Glutamatergic neuron (in vitro differentiated cells): Measurements from ENCODE around the gene CPHXL. TPM values are rescaled to one million over a fixed set of nuclear protein-coding genes. Genes with fewer than 3 reads are reported as not detected.

Experiments
- DNase-seq: peaks from one replicate; pipeline ENCODE4 v3.0.0; 2022
- H3K27ac Mint-ChIP-seq: one replicate; pipeline ENCODE4 v1.8.0; 2020; ENCODE audit warnings: mild to moderate bottlenecking, mixed read lengths, inconsistent platforms; ENCODE audit not compliant: unreplicated experiment
- H3K27me3 Mint-ChIP-seq: one replicate; pipeline ENCODE4 v1.8.0; 2020; ENCODE audit warnings: mild to moderate bottlenecking, moderate library complexity, mixed read lengths, inconsistent platforms; ENCODE audit not compliant: unreplicated experiment
- H3K36me3 Mint-ChIP-seq: one replicate; pipeline ENCODE4 v1.8.0; 2020; ENCODE audit warnings: mild to moderate bottlenecking, mixed read lengths, inconsistent platforms; ENCODE audit not compliant: unreplicated experiment
- H3K4me1 Mint-ChIP-seq: one replicate; pipeline ENCODE4 v1.8.0; 2020; ENCODE audit warnings: mild to moderate bottlenecking, low read depth, mixed read lengths, inconsistent platforms; ENCODE audit not compliant: unreplicated experiment
- H3K4me3 Mint-ChIP-seq: one replicate; pipeline ENCODE4 v1.8.0; 2020; ENCODE audit warnings: mild to moderate bottlenecking, mixed read lengths, inconsistent platforms; ENCODE audit not compliant: unreplicated experiment
- H3K9me3 Mint-ChIP-seq: one replicate; pipeline ENCODE4 v1.8.0; 2020; ENCODE audit warnings: mild to moderate bottlenecking, moderate library complexity, mixed read lengths, inconsistent platforms; ENCODE audit not compliant: unreplicated experiment
- long read RNA-seq: library from polyadenylated mRNA; unstranded; transcript quantifications from one replicate; pipeline ENCODE4 v2.0.0, GENCODE V29; 2020; ENCODE audit not compliant: unreplicated experiment
- total RNA-seq: library from RNA; stranded (reverse); fragmentation: NEBNext Ultra II Directional; extraction: Animal tissue kit (Norgen Biotek cat#: 25700); gene quantifications from one replicate; pipeline ENCODE4 v1.2.1, GENCODE V29; 2021; ENCODE audit not compliant: unreplicated experiment
- TF ChIP-seq, protein P1 (sequence below): fragments of 200-600 bp; sonication (generic); IDR thresholded peaks from one replicate; pipeline ENCODE4 v1.5.0; 2021; ENCODE audit not compliant: partially characterized antibody, unreplicated experiment

CPHXL gene
- not detected for total RNA-seq
- long read RNA-seq: 0 reads

DNA sequence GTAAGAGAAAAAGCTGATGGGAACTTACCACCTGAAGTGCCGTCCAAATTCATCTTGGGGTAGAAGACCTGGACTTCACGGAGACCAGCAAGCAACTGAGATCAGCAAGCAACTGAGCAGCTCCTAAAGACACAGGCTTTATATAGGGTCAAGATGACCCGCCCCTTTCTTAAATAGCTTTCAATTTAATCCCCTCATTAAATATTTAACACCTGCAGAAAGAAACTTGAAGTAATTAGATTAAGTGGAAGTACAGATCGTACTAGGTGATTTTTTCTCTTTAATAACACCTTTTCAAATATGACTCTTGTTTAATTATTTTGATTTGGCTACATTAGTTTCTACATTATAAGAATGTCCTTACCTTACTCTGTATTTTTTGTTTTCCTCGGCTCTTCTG, at the start of gene CPHXL:
Gene CPHXL, minus strand, starts transcription at position 101 of the 400 bp plus-strand sequence. Its CDS starts 48 bp downstream, at position 53.
- H3K27me3 Mint-ChIP-seq: no peaks in the 10 kb centered on the region
- H3K9me3 Mint-ChIP-seq: no peaks in the 10 kb centered on the region
- no peak within 1 kb of the TSS for H3K27ac Mint-ChIP-seq
- no peaks in the 10 kb centered on the region for H3K4me1 Mint-ChIP-seq
- no peak within 1 kb of the TSS for H3K4me3 Mint-ChIP-seq
- no peak for DNase-seq
- TF ChIP-seq, protein P1, sequence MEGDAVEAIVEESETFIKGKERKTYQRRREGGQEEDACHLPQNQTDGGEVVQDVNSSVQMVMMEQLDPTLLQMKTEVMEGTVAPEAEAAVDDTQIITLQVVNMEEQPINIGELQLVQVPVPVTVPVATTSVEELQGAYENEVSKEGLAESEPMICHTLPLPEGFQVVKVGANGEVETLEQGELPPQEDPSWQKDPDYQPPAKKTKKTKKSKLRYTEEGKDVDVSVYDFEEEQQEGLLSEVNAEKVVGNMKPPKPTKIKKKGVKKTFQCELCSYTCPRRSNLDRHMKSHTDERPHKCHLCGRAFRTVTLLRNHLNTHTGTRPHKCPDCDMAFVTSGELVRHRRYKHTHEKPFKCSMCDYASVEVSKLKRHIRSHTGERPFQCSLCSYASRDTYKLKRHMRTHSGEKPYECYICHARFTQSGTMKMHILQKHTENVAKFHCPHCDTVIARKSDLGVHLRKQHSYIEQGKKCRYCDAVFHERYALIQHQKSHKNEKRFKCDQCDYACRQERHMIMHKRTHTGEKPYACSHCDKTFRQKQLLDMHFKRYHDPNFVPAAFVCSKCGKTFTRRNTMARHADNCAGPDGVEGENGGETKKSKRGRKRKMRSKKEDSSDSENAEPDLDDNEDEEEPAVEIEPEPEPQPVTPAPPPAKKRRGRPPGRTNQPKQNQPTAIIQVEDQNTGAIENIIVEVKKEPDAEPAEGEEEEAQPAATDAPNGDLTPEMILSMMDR: no peak
- no peaks in the 10 kb centered on the region for H3K36me3 Mint-ChIP-seq

DNA sequence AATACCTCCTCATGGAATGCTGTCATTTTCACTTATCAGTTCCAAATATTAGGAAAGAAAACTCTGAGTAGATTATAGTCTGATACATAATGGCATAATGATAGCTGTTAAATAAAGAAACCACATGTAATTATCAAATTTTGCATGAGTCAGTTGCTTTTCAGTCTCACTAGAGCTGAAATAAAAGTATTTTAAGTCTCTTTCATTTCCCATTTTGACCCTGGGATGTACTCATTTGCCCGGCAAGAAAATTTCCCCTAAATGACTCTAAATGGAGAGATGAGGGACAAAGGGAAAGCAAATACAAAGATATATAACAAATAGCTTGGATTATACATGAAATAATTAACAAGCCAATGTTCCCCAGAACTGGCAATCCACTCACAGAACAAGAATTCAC, 47.9 kb upstream of the CPHXL start:
- no peak for DNase-seq
- TF ChIP-seq, protein P1: no peak
- peaks cover 3% of the 10 kb centered on the region for H3K27me3 Mint-ChIP-seq
- H3K27ac Mint-ChIP-seq: no peak overlapping the region
- no peak overlapping the region for H3K4me3 Mint-ChIP-seq
- no peaks in the 10 kb centered on the region for H3K36me3 Mint-ChIP-seq
- H3K9me3 Mint-ChIP-seq: no peaks in the 10 kb centered on the region
- no peaks in the 10 kb centered on the region for H3K4me1 Mint-ChIP-seq

DNA sequence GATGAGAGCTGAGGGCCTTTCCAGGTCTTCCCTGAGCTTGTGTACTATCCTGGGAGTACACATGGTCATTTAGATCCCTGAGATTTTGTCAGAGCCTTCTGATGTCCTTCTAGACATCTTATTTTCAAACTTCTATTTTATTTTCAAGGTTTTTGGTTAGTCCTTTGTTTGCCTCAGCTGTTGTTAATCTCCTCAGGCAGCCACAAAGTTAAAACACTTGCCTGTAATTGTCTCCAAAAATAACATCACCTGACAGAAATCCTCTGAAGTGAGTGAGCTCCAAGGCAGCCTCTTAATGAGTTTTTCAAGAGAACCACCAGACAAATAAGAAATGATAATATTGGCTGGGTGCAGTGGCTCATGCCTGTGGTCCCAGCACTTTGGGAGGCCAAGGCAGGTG, 43.8 kb upstream of the CPHXL start:
- no peak overlapping the region for H3K27ac Mint-ChIP-seq

DNA sequence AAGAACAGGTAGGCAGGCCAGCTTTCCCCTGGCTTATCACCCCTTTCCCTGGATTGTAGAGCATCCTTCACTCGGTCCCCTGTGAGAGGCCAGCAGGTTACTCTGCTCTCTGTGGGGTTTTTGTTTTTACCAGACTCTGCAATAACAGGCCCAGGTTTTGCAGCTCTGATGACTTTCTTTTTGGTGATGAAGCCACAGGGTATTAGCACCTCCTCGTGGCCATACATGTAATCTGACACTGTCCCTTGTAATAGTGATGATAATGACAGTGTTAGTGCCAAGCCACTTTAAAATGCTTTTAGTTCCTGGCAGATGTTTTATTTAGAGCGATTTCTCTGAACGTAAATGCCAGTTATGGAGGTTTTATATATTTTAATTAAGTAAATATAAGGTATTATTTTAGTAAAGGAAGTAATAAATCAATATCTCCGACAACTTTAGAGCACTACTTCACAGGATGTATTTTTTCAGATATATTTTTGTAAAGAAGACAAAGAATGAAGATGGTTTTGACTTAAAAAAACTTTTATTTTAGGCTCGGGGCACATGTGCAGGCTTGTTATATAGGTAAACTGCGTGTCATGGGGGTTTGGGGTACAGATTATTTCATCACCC, 38.0 kb upstream of the CPHXL start:
- H3K4me3 Mint-ChIP-seq: no peak overlapping the region

More for the DNA sequence above, 43.8 kb upstream of the CPHXL start:
- Mint-ChIP-seq H3K36me3 (no peaks in the 10 kb centered on the region), H3K27me3 (no peaks in the 10 kb centered on the region), H3K4me1 (no peaks in the 10 kb centered on the region), H3K9me3 (no peaks in the 10 kb centered on the region), H3K4me3 (no peak overlapping the region)
- DNase-seq: no peak
- TF ChIP-seq, protein P1: no peak

DNA sequence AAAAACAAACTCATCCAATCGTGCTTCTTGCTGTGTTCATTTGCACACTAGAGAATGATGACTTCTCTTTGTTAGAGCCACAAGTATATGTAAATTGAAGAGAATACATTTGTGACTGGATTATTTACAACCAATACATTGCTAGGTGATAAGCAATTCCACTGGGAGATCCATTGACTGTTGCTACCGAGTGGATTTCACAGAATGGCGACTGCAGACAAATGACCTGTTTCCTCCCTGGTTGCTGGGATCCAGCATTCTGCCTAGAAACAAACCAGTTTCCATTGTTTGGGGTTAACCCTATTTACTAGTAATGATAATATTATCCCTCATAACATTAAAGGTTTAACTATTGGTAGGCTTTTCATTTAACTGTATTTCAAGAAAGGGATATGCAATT, 36.9 kb upstream of the CPHXL start:
- H3K9me3 Mint-ChIP-seq: no peaks in the 10 kb centered on the region
- H3K27ac Mint-ChIP-seq: no peak overlapping the region
- DNase-seq: no peak
- peaks cover under 1% of the 10 kb centered on the region for H3K27me3 Mint-ChIP-seq
- no peaks in the 10 kb centered on the region for H3K36me3 Mint-ChIP-seq
- no peak overlapping the region for H3K4me3 Mint-ChIP-seq
- TF ChIP-seq, protein P1: no peak
- H3K4me1 Mint-ChIP-seq: no peaks in the 10 kb centered on the region

More for the DNA sequence above, 38.0 kb upstream of the CPHXL start:
- Mint-ChIP-seq H3K36me3 (no peaks in the 10 kb centered on the region), H3K4me1 (no peaks in the 10 kb centered on the region), H3K27ac (no peak overlapping the region), H3K27me3 (no peaks in the 10 kb centered on the region), H3K9me3 (no peaks in the 10 kb centered on the region)
- DNase-seq: peak; percentile 40
- TF ChIP-seq, protein P1: peak; percentile 68
